GM19468 (cell line): Measurements from ENCODE around the gene CELSR1.

Experiments
- ATAC-seq: cut with Tn5 transposase; IDR thresholded peaks from one replicate; pipeline ENCODE4 v1.9.1; 2021; ENCODE audit warnings: mild to moderate bottlenecking, moderate library complexity, moderate number of reproducible peaks; ENCODE audit not compliant: unreplicated experiment; ENCODE audit errors: extremely low read depth

CELSR1 gene, protein sequence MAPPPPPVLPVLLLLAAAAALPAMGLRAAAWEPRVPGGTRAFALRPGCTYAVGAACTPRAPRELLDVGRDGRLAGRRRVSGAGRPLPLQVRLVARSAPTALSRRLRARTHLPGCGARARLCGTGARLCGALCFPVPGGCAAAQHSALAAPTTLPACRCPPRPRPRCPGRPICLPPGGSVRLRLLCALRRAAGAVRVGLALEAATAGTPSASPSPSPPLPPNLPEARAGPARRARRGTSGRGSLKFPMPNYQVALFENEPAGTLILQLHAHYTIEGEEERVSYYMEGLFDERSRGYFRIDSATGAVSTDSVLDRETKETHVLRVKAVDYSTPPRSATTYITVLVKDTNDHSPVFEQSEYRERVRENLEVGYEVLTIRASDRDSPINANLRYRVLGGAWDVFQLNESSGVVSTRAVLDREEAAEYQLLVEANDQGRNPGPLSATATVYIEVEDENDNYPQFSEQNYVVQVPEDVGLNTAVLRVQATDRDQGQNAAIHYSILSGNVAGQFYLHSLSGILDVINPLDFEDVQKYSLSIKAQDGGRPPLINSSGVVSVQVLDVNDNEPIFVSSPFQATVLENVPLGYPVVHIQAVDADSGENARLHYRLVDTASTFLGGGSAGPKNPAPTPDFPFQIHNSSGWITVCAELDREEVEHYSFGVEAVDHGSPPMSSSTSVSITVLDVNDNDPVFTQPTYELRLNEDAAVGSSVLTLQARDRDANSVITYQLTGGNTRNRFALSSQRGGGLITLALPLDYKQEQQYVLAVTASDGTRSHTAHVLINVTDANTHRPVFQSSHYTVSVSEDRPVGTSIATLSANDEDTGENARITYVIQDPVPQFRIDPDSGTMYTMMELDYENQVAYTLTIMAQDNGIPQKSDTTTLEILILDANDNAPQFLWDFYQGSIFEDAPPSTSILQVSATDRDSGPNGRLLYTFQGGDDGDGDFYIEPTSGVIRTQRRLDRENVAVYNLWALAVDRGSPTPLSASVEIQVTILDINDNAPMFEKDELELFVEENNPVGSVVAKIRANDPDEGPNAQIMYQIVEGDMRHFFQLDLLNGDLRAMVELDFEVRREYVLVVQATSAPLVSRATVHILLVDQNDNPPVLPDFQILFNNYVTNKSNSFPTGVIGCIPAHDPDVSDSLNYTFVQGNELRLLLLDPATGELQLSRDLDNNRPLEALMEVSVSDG (N-terminal part only)

DNA sequence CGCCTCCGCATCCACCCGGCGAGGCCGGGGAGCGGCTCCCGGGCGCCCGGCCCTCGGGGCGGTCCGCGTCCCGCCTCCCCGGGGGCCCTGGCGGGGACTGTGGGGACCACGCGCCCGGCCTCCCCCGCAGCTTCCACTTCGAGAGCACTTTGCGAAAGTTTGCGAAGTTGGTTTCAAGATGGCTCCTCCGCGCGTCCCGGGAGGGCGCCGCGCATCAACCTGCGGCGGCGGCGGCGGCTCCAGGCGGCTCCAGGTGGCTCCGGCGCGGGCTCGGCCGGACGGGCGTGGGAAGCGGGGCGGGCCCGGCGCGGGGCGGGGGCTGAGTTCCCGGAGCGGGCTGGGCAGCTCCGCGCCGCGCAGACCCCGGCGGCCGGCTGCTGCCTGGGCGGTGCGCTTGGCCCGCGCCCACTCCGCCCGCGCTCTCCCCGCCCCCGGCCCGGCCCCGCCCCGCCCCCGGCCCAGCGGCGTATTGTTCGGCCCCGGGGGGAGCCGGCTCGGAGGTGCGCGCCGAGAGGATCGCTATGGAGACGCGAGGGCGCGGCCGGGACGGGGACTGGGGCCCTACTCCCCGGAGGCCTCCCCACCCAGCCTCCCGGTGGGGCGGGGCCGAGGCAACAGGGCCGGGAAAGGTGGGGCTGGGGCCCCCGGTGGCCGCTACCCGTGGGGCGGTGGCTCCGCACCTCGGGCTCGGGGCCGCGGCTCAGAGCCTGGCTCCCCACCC, at the start of gene CELSR1:
TSS of gene CELSR1 (minus strand) at position 396 of the 721 bp plus-strand sequence. CDS start 450 bp downstream, outside the sequence.
- no peak for ATAC-seq

DNA sequence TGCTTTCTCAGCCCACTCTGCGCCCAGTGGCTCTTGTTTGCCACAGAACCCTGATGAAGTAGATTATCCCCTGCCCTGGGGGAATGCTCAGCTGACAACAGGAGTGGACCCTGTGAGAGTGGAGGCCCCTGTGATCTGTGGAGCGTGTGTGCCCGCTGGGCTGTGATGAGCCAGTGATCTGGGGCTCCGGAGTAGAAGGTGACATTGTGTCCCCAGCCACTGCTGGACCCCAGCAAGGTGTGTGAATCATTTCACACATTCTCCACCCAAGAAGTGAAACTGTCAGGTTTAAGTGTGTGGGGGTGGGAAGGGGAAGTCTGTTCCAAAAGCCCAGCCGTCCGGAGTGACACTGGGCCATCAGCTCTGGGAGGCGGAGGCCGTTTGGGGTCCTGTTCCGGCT, 49.6 kb upstream of the CELSR1 start:
- ATAC-seq = no peak

DNA sequence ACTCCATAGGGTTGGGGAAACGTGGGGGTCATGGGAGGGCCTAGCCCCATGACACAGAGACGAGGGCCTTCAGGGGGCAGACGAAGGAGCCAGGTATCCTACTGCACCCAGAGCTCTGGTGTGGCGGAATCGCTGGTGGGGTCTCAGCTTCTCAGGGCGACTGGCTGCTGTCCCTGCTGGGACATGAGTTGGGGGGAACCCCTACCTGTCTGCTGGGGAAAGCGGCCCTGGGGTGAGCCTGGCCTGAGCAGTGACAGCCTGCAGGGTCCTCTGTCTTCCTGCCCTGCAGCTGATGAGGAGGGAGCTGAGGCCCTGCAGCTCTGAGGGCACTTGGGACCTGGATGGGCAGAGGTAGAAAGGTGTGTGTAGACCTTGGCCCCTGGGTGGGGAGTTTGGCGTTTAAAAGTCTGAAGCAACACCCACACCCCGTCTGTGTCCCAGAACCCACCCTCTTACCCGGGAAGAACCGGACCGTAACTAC, 49.2 kb upstream of the CELSR1 start:
- no peak for ATAC-seq

DNA sequence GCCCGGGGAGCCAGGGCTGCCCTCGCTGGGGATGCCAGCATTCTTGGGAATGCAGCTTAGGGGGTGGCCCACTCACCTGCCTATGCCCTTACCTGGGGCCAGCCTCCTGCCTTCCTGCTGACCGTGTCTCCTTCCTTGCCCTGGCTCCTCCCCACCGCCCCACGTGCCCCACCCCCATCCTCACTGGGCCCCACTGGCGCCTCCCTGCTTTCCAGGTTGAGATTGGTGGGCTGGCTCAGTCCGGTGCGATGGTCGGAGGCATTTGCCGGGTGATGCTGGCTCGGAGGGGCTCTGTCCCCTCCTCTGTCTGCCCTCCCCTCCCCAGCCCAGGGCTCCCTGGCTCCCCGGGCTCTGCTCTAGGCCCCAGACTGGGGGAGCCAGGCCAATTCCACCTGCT, 48.7 kb upstream of the CELSR1 start:
- no peak for ATAC-seq

DNA sequence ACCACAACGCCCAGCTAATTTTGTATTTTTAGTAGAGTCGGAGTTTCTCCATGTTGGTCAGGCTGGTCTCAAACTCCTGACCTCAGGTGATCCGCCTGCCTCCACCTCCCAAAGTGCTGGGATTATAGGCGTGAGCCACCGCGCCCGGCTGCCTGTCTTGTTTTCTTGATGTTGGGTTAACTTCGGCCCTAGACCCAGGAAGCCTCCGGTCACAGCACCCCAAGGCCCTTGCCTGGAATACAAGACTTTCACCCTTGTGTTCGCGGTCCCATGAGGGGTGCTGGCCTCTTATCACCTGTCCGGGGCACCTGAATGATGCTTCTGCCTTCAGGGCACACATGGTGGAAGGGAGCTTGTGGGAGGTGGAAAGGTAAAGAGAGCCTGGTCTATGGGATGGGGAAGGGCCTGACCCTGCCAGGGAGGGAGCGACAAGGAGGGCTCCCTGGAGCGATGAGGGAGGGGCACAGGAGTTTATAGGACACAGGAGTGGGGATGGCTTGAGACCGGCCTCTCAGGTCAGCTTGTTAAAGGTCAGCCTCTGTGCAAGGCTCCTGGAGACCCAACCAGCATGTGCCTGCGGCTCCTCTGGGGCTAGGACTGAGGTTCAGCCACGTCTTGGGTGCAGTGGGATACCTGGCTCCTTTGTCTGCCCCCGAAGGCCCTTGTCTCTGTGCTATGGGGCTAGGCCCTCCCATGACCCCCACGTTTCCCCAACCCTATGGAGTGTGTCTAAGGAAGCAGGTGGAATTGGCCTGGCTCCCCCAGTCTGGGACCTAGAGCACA, 48.1 kb upstream of the CELSR1 start:
- no peak for ATAC-seq

DNA sequence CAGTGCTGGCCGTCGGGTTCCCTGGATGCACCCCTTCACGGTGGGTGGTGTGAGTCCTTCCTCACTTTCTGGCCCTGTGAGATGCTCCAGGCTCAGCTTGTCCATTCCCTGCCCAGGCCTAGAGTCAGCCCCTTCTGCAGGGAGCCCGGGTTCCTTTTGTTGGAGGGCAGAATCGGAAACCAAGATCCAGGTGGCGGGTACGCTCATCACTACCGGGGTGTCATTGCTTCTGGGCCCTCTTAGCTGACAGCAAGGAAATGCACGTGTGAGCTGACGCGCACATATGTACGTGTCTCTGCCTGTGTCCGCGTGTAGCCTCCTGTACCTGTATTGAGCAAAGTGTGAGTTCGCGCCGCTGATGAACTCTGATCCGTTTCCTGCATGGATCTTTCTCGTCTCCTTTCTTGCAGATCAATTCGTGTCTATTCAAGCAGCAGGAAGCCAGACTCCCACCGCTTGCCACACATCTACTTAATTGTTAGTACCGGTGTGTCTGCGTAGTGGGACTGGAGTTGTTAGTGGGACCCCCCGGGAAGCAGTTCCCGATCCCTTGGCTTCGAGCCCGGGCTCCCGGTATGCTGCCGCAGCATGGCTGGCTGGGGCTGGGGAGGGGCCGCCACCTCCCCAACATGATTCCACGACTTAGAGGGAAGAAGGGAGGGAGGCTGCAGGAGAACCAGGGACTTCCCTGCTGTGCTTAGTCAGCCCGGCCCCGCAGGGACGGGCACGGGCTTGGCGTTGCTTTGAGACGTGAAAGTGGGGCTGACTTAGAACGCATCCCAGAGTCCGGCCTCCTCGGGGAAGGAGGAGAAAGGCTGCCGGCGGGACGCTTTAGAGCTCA, 46.9 kb upstream of the CELSR1 start:
- no peak for ATAC-seq

DNA sequence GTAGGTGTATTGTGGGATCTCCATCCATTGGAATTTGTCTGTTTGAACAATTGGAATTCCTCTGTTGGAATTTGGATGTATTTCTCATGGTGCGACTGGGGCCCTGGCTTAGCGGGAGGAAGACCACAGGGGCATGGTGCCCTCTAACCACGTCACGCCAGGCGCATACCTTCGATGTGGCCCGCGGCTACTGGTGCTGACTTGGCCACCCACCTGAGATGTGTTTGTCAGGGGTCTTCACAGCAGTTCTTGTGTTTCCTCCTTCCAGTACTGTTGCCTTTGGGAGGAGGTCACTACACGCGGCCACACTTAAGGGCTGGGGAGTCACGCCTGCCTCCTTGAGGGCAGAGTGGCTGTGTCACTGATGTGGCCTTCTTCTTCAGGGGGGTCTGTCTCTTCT, 46.2 kb upstream of the CELSR1 start:
- ATAC-seq = no peak

DNA sequence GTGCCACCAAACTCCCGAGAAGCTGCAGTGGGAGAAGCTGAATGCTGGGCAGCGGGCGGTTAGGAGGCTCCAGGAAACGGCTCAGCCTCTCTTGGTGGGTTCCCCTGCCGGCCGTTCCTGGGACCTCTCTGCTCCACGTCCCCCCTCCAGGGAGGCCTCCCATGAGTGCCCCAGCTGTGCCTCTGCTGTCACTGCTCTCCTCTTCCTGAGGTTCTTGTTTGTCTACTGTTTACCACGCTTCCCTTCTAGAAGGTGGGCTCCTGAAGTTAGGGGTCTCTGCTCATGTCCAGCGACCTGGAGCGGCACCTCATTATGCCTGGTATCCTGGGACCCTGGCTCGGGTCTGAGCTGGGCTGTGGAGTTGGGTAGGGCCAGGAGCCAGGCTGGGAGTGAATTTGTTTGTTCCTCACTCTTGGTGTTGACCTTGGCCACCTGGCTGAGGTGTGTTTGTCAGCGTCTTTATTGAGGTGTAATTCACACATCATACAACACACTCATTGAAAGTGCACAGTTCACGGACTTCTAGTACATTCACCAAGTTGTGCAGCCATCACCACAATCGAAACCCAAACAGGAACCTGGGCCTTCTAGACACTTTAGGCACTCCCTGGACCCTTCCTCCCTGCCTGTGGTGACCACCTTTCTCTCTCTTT, 45.0 kb upstream of the CELSR1 start:
- no peak for ATAC-seq

DNA sequence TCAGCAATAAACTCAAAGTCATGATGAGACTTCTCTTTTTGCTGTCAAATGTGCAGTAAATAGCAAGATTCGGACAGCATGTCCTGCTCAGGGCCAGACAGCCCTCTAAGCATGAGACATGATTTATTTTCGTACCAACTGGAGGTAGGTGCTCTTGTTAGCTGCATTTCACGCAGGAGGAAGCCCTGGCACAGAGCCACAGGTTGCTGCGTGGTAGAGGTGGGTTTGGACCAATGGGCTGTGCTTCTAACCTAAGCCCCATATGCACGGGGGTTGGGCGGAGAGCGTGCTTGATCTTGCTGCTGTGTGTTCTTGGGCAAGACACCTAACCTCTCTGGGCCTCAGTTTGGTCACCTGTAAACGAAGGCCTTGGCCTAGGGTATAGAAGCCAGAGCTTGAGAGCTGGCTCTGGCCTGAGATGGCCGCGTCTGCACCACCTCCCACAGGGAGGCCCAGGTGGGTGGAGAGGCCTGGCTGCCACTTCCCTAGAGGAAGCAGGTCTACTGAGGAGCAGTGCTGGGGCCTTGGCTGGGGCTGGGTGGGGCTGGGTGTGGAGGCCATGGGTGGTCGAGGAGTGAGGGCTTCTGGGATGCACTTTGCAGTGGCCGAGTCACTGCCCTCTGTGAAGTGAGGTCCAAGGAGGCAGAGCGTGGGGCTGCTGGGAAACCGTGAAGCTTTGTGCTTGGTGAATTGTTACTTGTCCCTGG, 44.3 kb upstream of the CELSR1 start:
- ATAC-seq = no peak

DNA sequence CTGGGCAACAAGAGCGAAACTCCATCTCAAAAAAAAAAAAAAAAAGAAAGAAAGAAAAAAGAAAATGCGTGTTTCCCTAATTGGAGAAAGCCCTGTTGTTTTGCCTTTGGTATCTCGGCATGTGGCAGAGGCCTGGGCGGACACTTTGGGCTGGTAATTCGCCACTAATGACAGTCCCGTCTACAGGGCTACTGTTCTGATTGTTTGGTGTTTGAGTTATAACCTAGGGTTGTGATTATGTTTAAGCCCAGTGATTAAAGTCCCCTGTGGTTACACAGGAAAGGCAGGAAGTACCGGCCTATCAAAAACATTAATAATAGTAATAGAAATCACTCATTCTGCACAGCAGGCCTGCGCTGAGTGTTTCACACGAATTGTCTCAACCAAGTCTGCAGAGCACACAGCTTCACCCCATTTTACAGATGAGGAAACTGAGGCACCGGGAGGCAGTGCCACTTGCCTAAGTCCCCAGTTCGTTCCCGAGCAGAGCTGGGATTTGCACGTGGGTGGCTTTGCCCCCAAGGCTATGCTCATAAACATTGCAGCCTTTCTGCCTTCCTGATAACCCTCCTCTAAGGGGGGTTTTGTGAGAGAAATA, 43.6 kb upstream of the CELSR1 start:
- no peak for ATAC-seq

DNA sequence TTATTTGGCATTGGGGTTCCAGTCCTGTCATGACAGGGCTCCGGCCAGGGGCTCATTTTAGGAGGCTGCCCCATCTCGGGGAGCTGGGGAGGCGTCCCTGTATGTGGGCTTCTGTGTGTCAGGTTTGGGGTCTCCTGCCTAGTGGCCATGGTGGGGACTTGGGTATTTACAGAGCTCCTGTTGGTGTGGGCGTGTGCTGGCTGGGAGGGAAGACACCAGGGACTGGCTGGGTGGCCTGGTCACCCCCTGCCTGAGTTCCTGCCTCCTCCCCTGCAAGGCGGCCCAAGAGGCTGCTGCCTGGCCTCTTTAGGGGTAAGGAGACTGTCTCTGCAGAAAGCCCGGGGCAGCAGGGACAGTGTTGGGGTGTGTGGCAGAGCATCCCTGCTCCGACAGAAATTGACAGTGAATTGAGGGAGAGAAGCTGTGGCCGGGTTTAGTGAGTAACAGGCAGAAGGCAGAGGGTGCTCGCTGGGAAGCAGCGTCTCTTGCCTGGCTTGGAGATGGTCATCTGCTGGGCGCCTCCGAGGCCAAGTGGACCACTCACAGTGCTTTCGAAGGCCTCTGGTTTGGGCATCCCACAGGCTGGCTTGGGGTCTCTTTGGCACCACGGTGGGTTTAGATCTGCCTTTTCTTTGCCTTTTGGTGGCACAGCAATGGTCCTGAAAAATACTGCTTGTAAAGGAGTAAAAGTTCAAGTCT, 42.5 kb upstream of the CELSR1 start:
- ATAC-seq = no peak

DNA sequence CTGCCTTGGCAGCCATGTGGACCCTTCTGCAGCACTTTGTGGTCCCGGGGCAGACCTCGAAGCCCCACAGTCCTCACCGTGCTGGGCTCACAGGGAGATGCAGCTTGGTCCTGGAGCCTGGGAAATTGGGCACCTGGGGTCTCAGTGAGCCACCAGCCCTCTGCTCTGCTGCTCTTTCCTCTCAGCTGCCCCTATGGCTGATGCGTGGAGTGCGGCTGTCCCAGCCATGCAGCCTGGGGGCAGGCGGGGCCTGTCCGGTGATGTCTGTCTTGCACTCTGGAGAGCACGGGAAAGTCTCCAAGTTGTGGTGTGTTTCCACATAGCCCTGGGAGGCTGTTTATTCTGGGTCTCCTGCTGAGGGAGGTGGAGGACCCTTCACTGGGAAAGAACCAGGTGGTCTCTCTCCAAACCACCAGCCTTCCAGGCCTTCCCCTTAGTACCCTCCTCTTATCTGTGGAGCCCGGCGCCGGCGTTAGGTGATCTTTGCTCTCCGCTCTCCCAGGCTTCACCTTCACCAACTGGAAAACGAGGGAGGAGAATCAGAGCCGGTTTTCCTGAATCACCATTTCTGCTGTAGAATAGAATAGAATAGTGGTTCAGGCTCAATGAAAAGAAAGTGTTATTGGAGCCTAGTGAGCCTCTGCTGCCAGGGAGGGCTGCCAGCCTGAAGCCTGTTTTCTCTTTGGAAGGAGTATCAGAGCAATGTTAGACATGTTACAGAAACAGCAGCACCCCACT, 41.6 kb upstream of the CELSR1 start:
- no peak for ATAC-seq

DNA sequence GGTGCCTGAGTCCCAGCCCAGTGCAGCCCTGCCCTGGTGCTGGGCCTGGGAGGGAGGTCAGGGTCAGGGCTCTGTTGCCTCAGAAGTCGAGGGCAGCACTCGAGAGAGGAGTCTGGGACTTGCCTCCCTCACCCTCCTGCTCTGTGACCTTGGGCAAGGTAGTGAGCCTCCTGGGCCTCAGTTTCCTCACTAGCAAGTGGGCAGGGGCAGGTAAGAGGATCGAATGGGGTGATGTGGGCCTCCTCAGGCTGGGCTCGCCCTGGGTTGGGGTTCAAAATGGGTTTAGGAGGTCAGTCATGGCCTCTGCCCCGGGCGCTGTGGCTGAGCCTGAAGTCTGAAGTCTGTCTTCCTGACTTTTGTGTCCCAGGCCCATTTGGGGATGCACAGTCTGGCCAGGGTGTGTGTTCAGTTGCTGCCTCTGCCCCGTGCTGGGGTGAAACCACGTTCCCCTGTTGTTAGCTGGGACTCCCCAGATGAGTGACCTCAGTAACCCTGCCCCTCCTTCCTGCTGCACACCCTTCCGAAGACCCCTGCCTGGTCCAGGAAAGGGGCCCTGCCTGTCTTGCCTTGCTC, 40.9 kb upstream of the CELSR1 start:
- ATAC-seq = no peak

DNA sequence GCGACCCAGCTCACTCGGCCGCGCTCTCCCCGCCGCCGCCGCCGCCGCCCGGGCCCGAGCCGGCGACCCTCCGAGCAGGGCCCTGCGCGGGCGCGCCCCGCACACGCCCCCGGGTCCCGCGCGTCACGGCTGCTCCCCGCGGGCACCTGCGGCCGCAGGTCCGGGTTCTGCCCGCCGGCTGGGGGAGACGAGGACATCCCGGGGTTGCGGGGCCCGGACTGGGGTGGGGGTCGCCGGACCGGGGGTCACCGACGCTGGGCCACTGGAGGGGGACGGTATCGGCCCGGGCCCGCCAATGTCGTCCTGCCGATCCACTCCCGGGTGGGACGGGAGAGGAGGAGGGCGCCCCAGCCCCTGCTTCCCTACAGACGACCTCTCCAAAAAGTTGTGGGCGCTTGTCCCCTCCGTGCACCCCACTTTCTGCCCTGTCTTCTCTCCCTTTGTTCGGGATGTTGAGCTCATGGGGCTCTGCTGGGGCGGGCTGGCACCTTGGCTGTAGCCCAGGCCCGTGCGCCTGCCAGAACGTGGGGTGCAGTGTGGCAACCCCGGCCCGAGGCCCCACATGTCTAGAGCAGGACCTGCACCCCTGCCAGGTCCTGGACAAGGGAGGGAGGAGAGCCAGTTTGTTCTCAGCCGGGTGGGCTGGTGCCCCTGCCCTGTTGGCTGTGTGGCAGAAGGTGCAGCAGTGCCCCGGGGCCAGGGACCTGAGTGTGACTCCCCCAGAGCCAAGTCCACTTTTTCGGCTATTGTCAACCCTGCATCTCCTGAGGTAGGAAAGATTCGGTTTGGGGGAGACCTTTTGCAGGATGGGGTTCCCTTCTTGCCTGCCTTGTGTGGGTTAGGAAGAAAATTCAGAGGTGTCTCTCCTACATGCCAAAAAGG, 40.2 kb upstream of the CELSR1 start:
- no peak for ATAC-seq
